Measurements from ENCODE around the gene FLACC1. TPM values are rescaled to one million over a fixed set of nuclear protein-coding genes. Genes with fewer than 3 reads are reported as not detected.
"Not testable (repeated sequence)": the region's sequence is repeated elsewhere in the genome, so short reads cannot be mapped to it uniquely, and the experiment has no call there.

FLACC1 gene
- total RNA-seq, 1 experiment from 2014 or later: 0.17 TPM

- ChIA-PET POLR2A (no interaction called here), CTCF (no interaction called here)
- H3K4me1 Mint-ChIP-seq: no peaks in the 10 kb centered on the region
- H3K4me3 Mint-ChIP-seq: no peak overlapping the region
- no peaks in the 10 kb centered on the region; the same call in 1 of the 2 replicates for H3K27me3 Mint-ChIP-seq (ENCODE audit: low read depth)
- DNase-seq (ENCODE audit: low spot score) (no peak), ATAC-seq (no peak)
- TF ChIP-seq ZNF138 (CRISPR knock-in tag; conservative IDR thresholded peaks at IDR 0.05): no peak
- no peak for TF ChIP-seq TEAD1 (CRISPR knock-in tag; IDR thresholded peaks at IDR 0.05)
- no peak for TF ChIP-seq ZNF425 (CRISPR knock-in tag; conservative IDR thresholded peaks at IDR 0.05)
- no peak for TF ChIP-seq PRRX2 (CRISPR knock-in tag; IDR thresholded peaks at IDR 0.05)
- TF ChIP-seq MAX (CRISPR knock-in tag; IDR thresholded peaks at IDR 0.05): no peak
- TF ChIP-seq E2F5 (CRISPR knock-in tag; IDR thresholded peaks at IDR 0.05): no peak
- no peak for TF ChIP-seq STAT6 (CRISPR knock-in tag; conservative IDR thresholded peaks at IDR 0.05; ENCODE audit: low read depth)
- TF ChIP-seq ZNF512 (CRISPR knock-in tag; IDR thresholded peaks at IDR 0.05; ENCODE audit: borderline replicate concordance): no peak
- TF ChIP-seq ZSCAN18 (CRISPR knock-in tag; IDR thresholded peaks at IDR 0.05): no peak
- no peaks in the 10 kb centered on the region for H3K36me3 Mint-ChIP-seq
- peaks cover 39% of the 10 kb centered on the region for H3K9me3 Mint-ChIP-seq
- H3K27ac Mint-ChIP-seq: no peak overlapping the region
Observed at GRCh38 chr2:201307876-201308275, 49.3 kb downstream of the FLACC1 start.

- H3K9me3 Mint-ChIP-seq: peaks cover 47% of the 10 kb centered on the region
- H3K4me1 Mint-ChIP-seq; POLR2A ChIA-PET; H3K27ac Mint-ChIP-seq; DNase-seq (ENCODE audit: low spot score); H3K4me3 Mint-ChIP-seq; H3K27me3 Mint-ChIP-seq (ENCODE audit: low read depth); H3K36me3 Mint-ChIP-seq; ATAC-seq: not testable (repeated sequence)
- CTCF ChIA-PET: interaction anchor here (1.0 kb wide), 1 partner anchor 68 kb away, joined by 3 read pairs; no protein-coding TSS in a partner anchor
Observed at GRCh38 chr2:201299929-201300328, 57.2 kb downstream of the FLACC1 start.

- Mint-ChIP-seq H3K36me3 (peaks cover 6% of the 10 kb centered on the region), H3K4me3 (no peak overlapping the region), H3K27ac (no peak overlapping the region), H3K9me3 (peaks cover 41% of the 10 kb centered on the region), H3K27me3 (ENCODE audit: low read depth) (peaks cover 5% of the 10 kb centered on the region), H3K4me1 (peaks cover 4% of the 10 kb centered on the region; the same call in 1 of the 2 replicates)
- CTCF ChIA-PET: interaction anchor here (1.5 kb wide), 1 partner anchor 67 kb away, joined by 6 read pairs; no protein-coding TSS in a partner anchor
- POLR2A ChIA-PET: no interaction called here
- ATAC-seq (no peak), DNase-seq (ENCODE audit: low spot score) (no peak)
- TF ChIP-seq ZNF219 (CRISPR knock-in tag; IDR thresholded peaks at IDR 0.05; ENCODE audit: borderline replicate concordance) (no peak), ZBTB43 (CRISPR knock-in tag; IDR thresholded peaks at IDR 0.05) (no peak), TEAD1 (CRISPR knock-in tag; IDR thresholded peaks at IDR 0.05) (no peak), GABPB1 (CRISPR knock-in tag; IDR thresholded peaks at IDR 0.05) (no peak), SOX15 (CRISPR knock-in tag; IDR thresholded peaks at IDR 0.05) (no peak), HMGXB4 (CRISPR knock-in tag; IDR thresholded peaks at IDR 0.05) (no peak), MLX (CRISPR knock-in tag; IDR thresholded peaks at IDR 0.05) (no peak)
Observed at GRCh38 chr2:201298462-201299052, 58.6 kb downstream of the FLACC1 start.
